T-helper 1 cell (primary cell): ENCODE measurements around the gene DLGAP4.
"Not testable (repeated sequence)": the region's sequence is repeated elsewhere in the genome, so short reads cannot be mapped to it uniquely, and the experiment has no call there.

Experiments
- DNase-seq, 5 donors: peaks; one replicate each; pipeline ENCODE4 v3.0.0-alpha.2; 2012 to 2020

DLGAP4 gene

DNA sequence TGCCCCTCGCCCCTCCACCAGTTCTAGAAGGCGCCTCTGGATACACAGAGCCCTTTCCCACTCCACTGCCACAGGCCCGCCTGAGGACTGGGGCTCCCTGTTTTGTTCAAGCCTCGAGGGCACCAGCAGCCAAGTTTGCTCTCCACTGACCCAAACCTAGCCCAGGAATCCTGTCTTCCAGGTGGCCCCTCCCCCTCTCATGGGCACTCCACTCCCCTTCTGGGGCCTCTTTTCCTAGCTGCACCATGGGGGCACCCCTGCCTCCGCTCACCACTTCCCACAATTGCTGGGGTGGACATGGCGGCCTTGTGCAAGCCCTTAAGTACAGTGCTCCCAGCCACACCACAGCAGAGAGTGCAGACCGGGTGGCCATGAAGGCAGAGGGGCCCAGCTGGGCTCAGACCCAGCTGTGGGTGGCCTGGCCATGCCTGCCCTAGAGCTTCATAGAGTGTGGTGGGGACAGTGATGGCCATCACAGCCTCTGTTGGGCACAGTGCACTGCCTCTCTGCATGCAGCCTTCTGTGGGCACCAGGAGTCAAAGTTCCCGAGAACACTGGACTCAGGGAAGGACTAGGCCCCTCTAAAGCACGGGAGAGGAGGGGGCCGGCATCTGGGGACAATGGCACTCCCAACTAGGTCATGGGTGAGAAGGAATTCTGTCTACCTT is 236.5 kb downstream of the DLGAP4 start:
- DNase-seq, result no peak

- no peak for DNase-seq
Observed at GRCh38 chr20:36543184-36544133, 237.3 kb downstream of the DLGAP4 start.

GRCh38 chr20:36544134-36545018 is 238.2 kb downstream of the DLGAP4 start:
- DNase-seq, result no peak

DNA sequence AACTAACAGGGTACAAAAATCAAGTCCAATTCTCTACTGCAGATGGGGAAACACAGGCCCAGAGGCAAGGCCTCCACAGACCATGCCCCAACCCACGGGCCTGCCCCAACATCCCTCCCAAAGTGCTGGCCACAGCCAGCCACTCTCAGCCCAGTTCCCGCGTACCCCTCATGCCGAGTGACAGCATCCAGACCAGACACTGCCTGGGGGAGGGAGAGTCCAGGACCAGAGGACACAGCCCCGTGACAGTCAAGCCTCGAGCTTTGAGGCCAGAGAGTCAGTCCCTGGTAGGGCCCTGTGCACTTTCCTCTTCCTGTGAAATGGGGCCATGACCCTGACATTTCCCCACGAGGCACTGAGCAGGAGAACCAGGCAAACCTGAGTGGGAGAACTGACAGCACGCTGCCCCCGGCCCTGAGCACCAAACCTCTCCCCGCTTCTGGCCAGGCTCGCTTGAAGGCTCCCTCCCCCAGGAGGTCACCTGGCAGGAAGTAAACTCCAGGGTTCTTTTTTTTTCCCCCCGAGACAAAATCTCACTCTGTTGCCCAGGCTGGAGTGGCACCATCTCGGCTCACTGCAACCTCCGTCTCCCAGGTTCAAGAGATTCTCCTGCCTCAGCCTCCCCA is 240.1 kb downstream of the DLGAP4 start:
- DNase-seq, result no peak

GRCh38 chr20:36547186-36548005 is 241.3 kb downstream of the DLGAP4 start:
- DNase-seq, result no peak

DNA sequence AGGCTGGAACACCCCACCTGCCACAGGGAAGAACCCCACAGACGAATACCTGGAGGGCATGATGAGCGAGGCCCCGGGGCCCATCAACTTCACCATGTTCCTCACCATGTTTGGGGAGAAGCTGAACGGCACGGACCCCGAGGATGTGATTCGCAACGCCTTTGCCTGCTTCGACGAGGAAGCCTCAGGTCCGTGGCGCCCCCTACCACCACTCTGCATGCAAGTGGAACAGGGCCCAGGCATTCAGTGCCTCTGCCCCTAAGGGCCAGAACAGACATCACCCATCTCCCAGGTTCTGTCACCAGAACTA is 241.8 kb downstream of the DLGAP4 start:
- no peak for DNase-seq

DNA sequence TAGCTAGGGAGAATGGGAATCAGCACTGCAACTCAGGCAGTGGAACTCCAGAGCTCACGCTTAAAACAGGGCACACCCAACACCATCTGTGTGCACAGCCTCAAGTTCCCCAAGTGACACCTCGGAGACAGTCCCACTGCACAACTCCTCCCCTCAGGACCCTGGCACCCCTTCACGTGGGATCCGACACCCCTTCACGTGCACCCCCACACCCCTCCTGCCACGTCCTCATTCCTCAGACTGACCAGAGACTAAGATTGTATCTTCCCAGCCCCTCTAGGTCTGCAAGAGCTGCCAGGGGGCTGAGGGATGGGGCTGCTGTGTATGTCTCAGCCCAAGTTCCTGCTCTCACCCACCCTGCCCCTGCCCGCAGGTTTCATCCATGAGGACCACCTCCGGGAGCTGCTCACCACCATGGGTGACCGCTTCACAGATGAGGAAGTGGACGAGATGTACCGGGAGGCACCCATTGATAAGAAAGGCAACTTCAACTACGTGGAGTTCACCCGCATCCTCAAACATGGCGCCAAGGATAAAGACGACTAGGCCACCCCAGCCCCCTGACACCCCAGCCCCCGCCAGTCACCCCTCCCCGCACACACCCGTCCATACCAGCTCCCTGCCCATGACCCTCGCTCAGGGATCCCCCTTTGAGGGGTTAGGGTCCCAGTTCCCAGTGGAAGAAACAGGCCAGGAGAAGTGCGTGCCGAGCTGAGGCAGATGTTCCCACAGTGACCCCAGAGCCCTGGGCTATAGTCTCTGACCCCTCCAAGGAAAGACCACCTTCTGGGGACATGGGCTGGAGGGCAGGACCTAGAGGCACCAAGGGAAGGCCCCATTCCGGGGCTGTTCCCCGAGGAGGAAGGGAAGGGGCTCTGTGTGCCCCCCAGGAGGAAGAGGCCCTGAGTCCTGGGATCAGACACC is 242.8 kb downstream of the DLGAP4 start:
- DNase-seq, result no peak

GRCh38 chr20:36549628-36549941 is 243.4 kb downstream of the DLGAP4 start:
- no peak for DNase-seq

DNA sequence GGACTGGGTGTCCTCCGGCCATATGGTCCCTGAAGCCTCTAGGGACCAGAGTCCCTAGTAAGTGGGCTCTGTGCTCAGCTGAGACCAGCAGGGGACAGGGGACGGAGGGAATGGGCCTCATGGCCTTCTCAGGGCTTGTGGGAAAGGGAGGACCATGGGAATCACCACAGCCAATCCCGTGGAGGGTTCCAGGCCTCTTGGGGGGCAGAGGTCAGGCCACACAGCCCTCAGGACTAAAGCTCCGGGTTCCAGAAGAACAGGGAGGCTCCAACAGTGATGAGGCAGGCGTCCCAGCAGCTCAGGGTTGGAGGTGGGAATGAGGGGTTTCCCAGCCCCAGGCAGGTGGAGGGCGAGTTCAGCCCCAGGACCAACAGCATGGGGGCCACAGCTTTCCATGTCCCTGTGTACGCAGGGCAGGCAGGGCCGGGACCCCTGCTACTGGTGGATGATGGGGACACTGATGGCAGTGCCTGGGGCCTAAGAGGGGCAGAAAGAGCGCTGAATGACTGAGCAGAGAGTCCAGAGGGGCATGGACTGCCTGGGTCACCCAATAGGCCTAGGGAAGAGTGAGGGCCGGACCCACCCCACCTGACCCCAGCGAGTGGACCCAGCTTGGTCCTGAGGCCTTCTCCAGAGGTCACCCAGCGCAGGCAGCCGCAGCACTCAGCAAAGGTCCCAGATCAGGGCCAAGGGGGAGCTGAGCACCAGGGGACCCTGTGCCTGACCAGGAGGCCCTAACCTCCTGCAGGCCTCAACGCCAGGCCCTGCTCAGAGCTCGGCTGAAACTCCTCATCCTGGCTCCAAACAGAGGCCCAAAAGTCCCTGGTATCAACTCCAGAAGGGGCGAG is 244.0 kb downstream of the DLGAP4 start:
- DNase-seq, result no peak

GRCh38 chr20:36550790-36551299 is 244.7 kb downstream of the DLGAP4 start:
- DNase-seq, result no peak

GRCh38 chr20:36555248-36555647 is 249.1 kb downstream of the DLGAP4 start:
- DNase-seq, result no peak

- DNase-seq, result no peak
Observed at GRCh38 chr20:36562724-36563123, 256.6 kb downstream of the DLGAP4 start.

DNA sequence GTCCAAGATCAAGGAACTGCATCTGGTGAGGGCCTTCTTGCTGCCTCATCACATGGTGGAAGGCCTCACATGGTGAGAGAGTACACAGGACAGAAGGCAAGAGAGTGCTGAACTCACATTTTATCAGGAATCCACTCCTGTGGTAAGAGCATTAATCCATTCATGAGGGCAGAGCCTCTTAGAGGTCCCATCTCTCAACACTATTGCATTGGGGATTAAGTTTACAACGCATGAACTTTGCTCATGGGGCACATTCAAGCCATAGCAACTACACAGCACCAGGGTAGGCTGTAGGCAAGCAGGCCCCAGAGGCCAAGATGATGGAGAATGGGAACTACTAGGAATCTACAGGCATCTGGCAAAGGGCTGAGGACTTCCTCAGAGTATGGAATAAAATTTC is 257.2 kb downstream of the DLGAP4 start:
- no peak for DNase-seq

- not testable (repeated sequence) for DNase-seq
Observed at GRCh38 chr20:36564078-36564725, 258.1 kb downstream of the DLGAP4 start.

DNA sequence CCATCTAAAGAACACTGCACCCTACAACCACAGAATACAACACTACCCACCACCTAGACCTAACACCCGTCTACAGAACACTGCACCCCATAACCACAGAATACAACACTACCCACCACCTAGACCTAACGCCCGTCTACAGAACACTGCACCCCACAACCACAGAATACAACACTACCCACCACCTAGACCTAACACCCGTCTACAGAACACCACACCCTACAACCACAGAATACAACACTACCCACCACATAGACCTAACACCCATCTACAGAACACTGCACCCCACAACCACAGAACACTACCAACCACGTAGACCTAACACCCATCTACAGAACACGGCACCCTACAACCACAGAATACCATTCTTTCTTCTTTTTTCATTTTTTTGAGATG is 258.6 kb downstream of the DLGAP4 start:
- not testable (repeated sequence) for DNase-seq

DNA sequence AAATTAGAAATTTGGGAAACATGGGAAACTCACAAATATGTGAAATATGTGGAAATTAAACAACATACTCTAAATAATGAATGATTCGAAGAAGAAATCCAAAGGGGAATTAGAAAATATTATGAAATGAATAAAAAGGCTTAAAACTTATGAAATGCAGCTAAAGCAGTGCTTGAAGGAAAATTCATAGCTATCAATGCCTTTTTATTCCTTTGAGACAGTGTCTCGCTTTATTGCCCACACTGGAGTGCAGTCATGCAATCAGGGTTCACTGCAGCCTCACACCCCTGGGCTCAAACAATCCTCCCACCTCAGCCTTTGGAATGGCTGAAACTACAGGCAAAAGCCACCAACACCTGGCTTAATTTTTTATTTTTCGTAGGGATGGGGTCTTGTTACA is 259.4 kb downstream of the DLGAP4 start:
- no peak for DNase-seq

- no peak for DNase-seq
Observed at GRCh38 chr20:36569847-36570429, 263.8 kb downstream of the DLGAP4 start.
